Loucy (cell line): ENCODE results near the gene DENND5B.

Source experiments
- CTCF ChIP-seq: fragments of 200-600 bp; sonication (generic); conservative IDR thresholded peaks from 2 replicates; pipeline ENCODE4 v1.5.1; 2014; ENCODE audit warnings: mild to moderate bottlenecking, antibody characterized with exemption, low read length
- EZH2phosphoT487 ChIP-seq: fragments of 200-600 bp; IDR thresholded peaks from 2 replicates; pipeline ENCODE4 v1.6.1; 2018; ENCODE audit warnings: antibody characterized with exemption, mild to moderate bottlenecking, moderate library complexity, borderline replicate concordance

DNA sequence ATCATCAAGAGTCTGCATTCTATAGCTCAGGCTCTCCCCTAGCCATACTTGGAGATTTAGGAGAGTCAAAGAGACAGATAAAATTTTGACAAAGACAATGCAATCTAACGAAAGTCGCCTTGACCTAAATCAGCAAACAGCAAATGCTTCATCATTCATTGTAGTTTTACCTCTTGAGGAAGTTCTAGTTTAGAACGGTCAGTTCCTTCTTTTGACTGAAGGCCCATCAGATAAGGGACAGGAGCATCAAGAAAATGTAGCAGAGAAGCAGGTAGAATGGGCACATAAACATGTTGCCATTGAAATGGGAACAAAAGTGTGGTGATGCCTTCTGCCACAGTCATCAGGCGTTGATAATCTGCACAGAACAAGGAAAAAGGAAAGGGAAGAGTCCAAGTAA, 130.9 kb downstream of the DENND5B start:
- TF ChIP-seq CTCF (no peak), EZH2phosphoT487 (no peak)
